Lower leg skin (tissue), 3 donors: ENCODE measurements around the gene TSTD1.

Experiments
- POLR2A ChIP-seq, 2 donors: fragments of 450-650 bp; IDR thresholded peaks; one replicate each; pipeline ENCODE4 v1.6.1; 2016 to 2017; ENCODE audit warnings: antibody characterized with exemption in 2 of 2, mild to moderate bottlenecking in 1 of 2, moderate library complexity in 1 of 2
- TF ChIP-seq, protein P1 (sequence below), 3 donors: fragments of 450-650 bp; IDR thresholded peaks; one replicate each; pipeline ENCODE4 v1.5.1; 2016; ENCODE audit warnings: antibody characterized with exemption in 3 of 3, mild to moderate bottlenecking in 3 of 3, moderate library complexity in 2 of 3

DNA sequence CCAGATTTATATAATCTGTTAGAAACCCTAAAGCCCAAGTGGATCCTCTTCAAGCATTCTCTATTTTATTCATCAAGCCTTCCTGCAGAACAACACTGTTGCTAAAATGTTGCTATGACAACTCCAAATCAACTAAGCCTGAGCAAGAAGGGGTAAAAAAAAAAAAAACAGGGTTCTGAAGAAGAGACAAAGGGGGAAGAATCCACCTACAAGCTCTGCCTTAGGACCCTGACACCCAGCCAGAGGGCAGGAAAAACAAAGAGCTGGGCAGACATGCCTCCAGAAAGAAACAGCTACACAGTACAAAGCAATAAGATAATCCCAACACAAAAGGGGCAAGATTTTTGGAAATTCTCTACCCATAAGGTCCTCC is 5.8 kb upstream of the TSTD1 start:
- no peak for TF ChIP-seq POLR2A (IDR thresholded peaks at IDR 0.05)
- TF ChIP-seq, protein P1, sequence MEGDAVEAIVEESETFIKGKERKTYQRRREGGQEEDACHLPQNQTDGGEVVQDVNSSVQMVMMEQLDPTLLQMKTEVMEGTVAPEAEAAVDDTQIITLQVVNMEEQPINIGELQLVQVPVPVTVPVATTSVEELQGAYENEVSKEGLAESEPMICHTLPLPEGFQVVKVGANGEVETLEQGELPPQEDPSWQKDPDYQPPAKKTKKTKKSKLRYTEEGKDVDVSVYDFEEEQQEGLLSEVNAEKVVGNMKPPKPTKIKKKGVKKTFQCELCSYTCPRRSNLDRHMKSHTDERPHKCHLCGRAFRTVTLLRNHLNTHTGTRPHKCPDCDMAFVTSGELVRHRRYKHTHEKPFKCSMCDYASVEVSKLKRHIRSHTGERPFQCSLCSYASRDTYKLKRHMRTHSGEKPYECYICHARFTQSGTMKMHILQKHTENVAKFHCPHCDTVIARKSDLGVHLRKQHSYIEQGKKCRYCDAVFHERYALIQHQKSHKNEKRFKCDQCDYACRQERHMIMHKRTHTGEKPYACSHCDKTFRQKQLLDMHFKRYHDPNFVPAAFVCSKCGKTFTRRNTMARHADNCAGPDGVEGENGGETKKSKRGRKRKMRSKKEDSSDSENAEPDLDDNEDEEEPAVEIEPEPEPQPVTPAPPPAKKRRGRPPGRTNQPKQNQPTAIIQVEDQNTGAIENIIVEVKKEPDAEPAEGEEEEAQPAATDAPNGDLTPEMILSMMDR (IDR thresholded peaks at IDR 0.05): no peak
